ENCODE data around the gene TUBB8.
"Not testable (repeated sequence)": the region's sequence is repeated elsewhere in the genome, so short reads cannot be mapped to it uniquely, and the experiment has no call there.

Gene TUBB8

DNA sequence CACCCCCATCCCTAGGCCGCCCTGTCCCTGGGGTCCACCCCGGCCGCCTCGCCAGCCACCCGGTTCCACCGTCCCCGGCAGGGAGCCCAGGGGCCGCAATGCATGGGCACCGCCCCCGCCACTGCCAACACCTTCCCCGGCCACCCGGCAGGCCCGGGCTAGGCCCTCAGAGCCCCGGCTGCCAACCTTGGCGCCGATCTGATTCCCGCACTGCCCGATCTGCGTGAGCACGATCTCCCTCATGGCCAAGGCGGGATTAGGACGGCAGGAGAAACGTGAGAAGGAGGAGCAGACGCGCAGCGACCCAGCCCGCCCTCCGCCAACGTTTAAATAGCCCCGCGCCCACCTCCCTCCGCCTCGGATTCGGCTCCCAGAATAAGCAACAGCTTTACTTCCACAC is at the start of gene TUBB8:
Gene TUBB8, minus strand, starts transcription at position 301 of the 400 bp plus-strand sequence. Its CDS starts 58 bp downstream, at position 243.
- DNase-seq (ENCODE audit: low spot score): no peak

DNA sequence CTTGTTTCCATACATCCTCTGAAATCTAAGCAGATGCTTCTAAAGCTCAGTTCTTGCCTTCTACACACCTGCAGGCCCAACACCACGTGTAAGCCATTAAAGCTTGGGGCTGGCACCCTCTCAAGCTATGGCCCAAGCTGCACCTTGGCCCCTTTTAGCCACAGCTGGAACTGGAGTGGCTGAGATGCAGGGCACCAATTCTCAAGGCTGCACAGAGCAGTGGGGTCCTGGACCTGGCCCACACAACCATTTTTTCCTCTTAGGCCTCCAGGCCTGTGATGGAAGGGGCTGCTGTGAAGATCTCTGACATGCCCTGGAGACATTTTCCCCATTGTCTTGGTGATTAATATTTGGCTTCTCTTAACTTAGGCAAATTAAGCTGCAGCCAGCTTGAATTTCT is 47.4 kb upstream of the TUBB8 start:
- DNase-seq (ENCODE audit: low spot score): no peak

DNA sequence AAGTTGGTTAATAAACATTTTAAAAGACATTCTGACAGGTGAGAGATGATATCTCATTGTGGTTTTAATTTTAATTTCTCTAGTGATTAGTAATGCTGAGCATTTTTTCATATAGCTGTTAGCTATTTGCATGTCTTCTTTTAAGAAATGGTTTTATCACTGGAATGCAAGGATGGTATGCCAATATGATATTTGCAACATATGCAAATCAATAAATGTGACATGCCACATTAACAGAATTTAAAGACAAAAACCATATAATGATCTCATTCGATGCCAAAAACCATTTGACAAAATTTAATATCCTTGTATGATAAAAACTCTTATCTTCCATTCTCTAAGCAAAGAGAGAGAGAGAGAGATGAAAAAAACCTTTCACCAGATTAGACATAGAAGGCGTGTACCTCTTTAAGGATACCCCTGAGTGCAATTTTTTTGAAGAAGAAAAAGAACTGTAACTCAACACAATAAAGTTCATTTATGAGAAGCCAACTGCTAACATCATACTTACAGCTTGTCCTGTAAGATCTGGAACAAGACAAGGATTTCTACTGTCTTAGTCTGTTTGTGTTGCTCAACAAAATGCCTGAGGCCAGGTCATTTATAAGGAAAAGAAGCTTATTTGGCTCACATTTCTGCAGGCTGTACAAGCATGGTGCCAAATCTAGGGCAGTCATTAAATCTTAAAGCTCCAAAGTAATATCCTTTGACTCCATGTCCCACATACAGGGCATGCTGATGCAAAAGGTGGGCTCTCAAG is 46.4 kb upstream of the TUBB8 start:
- no peak for DNase-seq (ENCODE audit: low spot score)

DNA sequence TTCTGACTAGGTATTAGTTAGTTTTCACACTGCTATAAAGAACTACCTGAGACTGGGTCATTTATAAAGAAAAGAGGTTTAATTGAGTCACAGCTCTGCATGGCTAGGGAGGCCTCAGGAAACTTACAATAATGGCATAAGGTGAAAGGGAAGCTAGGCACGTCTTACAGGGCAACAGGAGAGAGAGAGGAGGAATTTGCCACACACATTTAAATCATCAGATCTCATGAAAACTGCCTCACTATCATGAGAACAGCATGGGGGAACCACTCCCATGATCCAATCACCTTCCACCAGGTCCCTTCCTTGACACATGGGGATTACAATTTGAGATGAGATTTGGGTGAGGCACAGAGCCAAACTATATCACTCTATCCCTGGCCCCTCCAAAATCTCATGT is 45.5 kb upstream of the TUBB8 start:
- DNase-seq (ENCODE audit: low spot score): no peak

DNA sequence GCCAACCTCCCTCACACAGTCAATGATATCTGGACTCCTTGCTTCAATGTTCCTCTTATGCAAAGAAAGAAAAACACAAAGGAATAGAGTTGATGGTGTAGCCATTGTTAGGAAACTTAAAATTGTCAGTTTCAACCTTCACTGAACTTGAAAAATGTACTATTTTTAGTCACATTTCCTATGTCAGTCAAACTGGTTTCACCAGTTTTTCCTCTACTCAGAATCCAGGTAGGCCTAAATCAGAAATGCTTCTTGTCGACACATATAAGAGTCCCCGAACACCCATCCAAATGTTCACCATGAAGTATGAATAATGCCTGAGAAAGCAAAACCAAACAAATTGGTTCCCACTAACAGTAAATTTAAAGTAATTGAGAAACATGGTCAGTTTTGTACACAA is 43.8 kb upstream of the TUBB8 start:
- DNase-seq (ENCODE audit: low spot score): no peak

DNA sequence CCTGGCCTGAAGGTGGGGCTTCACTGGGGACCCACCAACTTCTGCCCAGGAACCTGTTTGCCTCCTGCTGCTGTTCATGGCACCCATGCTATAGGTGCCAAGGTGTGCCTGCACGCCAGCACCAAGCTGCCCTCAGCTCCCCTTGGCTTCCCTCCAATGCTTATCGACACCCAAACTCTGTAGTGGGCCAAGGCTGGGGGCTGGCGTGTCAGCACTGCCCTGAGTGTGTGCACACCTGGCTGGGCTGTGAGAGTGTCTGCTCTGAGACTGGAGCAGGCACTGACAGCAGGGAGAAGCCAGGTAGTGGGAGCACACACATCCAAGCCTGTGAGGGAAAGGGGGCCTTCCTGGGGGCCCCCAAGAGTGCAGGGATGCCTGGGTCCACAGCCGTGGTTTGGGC is 43.1 kb upstream of the TUBB8 start:
- DNase-seq (ENCODE audit: low spot score): no peak

DNA sequence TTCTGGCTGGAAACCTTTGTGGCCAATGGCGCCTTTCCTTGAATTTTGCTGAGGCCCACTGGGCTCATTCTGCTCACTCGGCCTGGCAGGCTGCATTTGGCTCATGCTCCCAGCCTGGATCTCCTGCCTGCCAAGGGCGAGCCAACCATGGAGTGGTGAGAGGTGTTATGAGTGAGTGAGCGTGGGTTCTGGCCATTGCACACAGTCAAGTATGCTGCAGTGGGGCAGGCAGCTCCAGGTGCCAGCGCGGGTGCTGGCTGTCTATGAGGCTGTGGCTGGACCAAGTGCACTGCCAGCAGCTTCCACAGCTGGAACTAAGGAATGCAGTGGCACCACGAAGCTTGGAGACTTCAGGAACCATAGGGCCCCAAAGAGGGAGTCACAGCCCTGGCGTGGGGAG is 42.2 kb upstream of the TUBB8 start:
- no peak for DNase-seq (ENCODE audit: low spot score)

DNA sequence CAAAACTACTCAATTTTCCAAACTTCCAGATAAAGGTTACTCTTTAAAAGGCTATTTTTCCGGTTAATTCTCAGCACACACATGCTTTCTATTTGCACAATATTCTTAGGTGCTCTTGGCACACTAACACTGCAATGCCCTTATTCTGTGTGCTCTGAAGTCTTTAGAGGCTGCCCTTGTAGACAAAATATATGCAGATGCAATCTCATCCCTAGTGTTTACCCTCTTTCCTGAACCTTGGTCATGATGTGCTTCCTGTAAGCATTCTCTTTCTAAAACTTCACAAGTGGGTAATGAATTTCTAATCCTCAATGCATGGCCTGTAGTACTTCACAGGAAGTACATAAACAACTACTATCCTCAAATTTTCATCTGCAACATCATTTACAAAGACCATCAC is 41.1 kb upstream of the TUBB8 start:
- DNase-seq (ENCODE audit: low spot score): no peak

DNA sequence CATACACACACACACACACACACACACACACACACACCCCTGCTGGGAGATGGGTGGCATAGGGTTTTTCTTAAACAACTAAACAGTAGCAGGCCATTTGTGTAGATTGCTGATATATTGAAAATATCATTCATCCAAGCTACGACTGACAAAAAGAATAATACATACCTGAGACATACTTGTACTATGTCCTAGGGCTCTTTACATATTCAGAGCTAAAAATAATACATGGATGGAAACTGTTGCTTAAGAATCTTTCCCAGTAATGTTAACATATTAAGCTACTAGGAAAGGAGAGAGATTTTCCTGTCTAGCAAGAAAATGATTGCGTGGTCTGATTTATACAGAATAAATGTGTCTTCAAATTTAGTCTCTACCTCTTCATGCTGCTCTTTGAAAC is 40.2 kb upstream of the TUBB8 start:
- no peak for DNase-seq (ENCODE audit: low spot score)

DNA sequence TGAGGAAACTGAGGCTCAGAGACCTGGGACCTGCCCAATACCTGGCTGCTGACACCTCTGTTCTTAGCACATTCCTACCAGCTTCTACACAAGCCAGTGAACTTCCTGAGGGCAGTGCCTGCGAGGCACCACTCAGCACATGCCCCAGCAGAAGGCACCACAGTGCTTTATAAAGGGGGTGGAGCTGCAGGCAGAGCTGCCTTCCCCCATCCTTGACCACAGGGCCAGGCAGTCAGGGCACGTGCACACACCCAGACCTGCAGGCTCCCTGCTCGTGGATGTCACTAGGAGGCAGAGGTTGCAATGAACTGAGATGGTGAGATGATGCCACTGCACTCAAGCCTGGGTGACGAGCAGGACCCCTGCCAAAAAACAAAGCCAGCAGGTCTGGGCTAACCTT is 39.2 kb upstream of the TUBB8 start:
- DNase-seq (ENCODE audit: low spot score): no peak

DNA sequence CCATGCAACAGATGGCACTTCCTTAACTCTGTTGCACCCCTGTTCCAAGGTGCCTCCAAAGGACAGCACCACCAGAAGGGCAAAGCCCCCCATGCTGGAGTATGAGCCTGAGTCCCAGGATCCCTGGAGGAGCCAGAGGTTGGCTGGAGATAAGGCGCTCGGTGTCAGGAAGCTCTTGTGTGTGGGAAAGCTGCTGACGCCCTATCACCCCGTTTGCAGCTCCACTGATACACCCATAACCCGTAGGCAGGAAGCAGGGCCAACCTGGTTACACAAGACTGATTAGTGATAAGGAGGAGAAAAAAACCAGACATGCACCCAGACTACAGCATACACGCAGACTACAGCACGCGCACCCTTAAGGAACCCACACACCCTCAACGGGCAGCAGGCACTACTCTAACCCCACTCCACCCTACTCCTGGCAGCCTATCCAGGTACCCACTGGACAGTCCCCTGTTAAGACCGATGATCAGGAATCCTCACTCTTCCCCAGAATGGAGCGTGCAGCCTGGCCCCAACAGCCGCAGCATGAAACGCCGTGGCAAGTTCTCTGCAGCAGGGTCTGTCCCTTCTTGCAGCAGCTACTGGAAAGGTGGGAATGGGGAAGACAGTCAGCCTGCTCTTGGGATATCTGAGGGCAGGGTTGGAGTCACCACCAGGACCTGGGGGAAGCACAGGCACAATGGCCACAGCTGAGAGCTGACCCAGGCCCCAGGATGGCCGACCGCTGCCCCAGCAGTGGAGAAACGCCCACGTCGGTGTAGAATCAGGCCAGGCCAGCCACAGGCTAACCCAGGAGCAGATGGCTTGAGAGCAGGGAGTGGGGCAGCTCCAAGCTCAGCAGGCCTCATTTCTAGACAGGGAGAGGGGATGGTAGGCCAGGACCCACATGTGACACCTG is 38.3 kb upstream of the TUBB8 start:
- DNase-seq (ENCODE audit: low spot score): no peak

DNA sequence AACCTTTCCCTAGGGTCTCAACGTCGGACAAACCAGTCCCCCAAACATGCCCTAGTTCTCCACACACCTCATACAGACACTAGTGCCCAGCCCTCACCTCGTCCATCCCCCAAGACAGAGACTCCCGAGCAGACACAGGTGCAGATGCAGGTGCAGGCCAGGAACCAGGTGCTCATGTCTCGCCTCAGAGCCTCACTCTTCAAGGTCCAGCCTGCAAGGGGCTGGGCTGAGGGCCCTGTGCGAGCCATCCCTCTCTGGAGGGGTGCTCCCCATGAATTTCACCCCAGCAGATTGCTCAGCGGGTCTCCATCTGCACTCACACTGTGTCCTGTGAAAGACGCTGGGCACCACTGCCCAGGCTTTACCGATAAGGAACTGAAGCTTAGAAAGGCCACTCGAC is 36.9 kb upstream of the TUBB8 start:
- DNase-seq (ENCODE audit: low spot score): no peak

DNA sequence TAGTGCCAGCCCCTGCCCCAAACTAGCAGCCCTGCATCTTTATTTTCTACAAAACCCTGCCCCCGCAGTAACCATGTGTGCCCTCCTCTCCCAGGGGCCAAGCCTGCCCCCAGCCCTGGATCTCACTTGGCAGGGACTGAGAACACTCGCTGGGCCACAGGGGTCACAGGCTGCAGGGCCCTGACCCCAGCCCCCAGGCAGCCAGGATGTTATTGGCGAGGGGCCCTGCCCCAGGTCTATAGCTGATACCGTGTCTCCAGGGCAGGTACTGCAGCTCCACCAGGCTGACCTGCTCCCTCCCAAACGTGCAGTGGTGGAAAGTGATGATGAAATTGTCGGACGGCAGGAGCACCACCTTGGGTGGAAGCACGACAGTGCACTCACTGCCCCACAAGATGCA is 35.9 kb upstream of the TUBB8 start:
- DNase-seq (ENCODE audit: low spot score): no peak

DNA sequence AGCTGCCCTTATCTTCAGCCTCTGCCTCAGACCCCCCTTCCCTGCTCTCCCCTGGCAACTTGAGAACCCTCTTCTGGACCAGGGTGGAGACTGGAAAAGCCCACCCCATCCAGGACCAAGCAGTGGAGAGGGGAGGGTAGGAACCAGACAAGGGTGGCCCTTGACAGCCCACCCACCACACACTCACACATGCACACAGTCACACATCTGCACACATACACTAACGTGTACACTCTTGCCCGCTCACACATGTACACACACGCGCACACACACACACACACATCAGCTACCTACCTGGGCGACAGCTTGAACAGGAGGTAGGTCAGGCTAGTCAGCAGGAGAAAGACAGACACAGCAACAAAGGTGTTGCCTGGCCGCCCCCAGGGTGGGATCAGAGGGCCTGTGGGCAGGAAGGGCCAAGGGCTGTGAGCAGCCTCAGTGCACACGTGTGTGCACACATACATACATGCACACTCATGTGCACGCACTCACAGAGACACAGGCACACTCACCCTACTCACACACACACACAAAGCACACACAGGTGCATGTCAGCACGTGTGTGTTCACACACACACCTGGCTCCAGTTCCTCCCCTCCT is 34.9 kb upstream of the TUBB8 start:
- DNase-seq (ENCODE audit: low spot score): no peak

DNA sequence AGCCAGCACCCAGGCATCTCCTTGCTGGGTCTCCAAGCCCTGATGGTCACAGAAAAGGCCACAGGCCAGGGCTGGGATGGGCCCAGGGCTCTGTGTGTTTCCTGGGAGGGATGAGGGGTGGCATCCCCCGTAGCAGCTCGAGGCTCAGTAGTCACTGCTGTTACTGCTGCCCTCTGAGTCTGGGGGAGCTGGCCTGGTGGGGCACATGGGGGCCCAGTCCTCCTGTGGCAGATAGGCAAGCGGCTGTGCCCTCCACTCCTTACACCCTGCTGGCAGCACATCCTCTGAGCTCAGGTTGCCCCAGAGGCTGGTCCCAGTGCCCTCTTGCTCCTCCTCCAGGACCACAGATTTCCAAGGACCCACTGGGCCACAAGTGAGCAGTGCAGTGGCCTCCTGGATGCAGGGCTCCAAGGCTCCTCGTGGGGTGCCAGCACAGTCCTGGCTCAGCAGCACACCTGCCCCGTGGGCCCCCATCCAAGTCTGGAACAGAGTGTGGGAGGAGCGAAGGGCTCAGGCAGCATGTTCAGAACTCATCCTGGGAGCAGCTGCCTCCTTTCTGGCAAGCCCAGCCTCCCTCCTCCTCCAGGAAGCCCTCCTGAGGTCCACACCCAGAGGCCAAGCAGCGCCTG is 31.5 kb upstream of the TUBB8 start:
- no peak for DNase-seq (ENCODE audit: low spot score)

DNA sequence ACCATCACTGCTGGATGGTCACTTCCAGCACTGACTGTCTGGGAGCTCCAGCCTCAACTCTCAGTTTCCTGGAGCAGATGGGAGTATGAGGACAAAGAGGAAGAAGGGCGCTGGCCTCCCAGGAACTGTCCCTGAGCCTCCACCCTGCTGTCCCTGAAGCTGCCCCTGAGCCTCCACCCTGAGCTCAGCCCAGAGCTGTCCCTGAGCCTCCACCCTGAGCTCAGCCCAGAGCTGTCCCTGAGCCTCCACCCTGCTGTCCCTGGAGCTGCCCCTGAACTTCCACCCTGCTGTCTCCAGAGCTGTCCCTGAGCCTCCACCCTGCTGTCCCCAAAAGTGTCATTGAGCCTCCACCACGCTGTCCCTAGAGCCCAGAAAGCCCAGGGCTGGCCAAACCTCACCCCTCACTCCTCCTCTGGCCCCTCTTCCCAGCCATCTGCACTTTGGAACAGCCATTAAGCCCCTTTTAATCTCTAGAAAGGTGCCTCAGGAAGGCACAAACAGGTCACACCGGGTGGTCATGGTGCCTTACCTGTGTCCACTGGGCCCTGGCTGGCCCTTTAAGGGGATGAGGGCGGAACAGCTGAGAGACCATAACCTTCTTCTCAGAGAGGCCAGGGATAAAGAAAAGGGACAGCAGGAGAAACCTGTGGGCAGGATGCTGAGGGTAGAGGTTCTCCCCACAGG is 30.6 kb upstream of the TUBB8 start:
- no peak for DNase-seq (ENCODE audit: low spot score)

DNA sequence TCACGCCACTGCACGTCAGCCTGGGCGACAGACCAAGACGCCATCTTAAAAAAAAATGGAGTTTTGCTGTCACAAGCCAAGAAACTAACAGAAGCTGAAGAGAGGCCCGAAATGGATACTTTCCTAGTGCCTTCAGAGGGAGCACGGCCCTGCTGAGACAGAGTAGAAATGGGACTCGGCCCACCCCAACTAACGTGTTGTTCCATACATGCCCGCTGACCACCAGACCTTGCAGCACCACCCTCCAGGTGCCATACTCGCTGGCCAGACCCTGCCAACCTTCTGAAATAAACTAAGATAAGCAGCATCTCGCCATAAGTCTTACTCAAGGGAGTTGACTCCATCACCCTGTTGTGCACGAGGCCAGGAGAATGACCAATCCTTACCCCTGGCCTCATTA is 29.5 kb upstream of the TUBB8 start:
- DNase-seq (ENCODE audit: low spot score): no peak

DNA sequence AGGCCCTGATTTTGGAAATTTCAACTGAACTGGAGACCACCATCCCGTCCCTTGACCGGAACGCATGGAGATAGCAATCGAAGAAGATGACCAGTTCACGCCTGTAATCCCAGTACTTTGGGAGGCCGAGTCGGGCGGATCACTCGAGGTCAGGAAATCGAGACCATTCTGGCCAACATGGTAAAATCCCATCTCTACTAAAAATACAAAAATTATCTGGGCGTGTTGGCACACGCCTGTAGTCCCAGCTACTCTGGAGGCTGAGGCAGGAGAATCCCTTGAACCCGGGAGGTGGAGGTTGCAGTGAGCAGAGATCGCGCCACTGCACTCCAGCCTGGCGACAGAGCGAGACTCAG is 25.1 kb upstream of the TUBB8 start:
- DNase-seq (ENCODE audit: low spot score): not testable (repeated sequence)

DNA sequence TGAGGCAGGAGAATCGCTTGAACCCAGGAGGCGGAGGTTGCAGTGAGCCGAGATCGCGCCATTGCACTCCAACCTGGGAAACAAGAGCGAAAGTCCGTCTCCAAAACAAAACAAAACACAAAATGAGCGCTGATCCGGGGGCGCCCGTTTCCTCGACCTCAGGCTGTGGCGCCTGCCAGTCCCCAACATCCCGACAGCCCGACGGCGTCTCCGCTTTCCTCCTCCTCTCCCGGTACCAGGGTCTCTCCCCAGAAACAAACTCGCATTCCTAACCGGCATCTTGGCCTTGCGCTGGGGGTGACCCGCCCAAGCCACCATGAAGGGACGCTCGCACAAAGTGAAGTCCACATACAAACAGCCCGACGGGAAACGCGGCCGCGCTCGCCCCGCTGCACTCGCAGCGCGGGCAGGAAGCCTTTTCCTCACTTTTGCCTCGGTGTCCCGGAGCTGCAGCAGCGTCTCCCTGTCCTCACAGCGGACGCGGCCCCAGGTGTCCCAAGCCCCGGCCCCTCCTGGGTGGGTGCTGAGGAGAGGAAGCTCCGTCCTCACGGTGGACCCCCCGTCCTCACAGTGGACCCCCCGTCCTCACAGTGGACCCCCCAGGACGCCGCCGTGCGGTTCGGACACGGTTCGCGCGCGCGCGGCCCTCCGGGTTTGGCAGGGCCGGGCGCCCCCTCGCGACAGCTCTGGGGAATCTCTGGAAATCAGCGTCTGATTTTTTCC is 24.6 kb upstream of the TUBB8 start:
- not testable (repeated sequence) for DNase-seq (ENCODE audit: low spot score)

DNA sequence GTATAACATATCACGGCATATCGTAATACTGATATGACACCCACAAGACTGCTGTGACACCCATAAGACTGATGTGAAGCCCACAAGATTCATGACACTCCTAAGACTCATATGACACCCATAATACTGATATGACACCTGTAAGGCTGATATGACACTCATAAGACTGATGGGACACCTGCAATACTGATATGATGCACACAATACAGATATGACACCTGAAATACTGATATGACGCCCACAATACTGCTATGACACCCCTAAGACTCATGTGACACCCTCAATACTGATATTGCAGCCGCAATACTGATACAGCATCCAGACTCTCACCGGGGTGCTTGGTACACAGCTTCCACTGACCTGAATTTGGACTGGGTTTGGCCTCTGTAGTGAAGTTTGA is 19.1 kb upstream of the TUBB8 start:
- DNase-seq (ENCODE audit: low spot score): not testable (repeated sequence)

DNA sequence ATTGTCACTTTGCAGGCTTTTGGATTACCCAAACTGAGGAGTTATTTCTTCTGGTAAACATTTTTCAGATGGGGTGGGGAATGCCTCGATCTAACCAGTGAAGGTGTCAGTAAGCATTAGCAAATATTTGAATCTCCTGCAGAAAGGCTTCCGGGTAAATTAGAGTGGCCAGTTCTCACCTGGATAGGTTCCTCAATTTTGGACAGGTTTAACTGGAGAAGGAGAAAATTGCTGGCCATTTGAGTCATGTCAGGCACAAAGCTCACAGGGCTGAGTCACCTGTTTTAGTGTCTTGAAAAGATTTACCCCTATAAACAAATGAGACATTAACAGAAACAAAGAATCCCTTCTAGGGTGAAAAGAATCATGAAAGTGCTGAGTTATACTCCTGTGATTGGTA is 830 bp upstream of the TUBB8 start:
- DNase-seq (ENCODE audit: low spot score): not testable (repeated sequence)

Data from hepatic stellate cell (primary cell).